Fibroblast of pulmonary artery (primary cell): ENCODE data around the gene APOF.

ENCODE experiments used
- DNase-seq: peaks from one replicate; pipeline ENCODE4 v3.0.0-alpha.2; 2010; ENCODE audit warnings: low read depth
- H3K4me3 ChIP-seq: replicated peaks from 2 replicates; pipeline ENCODE4 v1.5.1; 2011; ENCODE audit warnings: low read depth, mild to moderate bottlenecking, control low read depth, low read length, moderate library complexity
- CTCF ChIP-seq: IDR thresholded peaks from 2 replicates; pipeline ENCODE4 v1.5.1; 2011; ENCODE audit warnings: mild to moderate bottlenecking, control low read depth, low read length, inconsistent platforms; ENCODE audit errors: missing control alignments

APOF gene

DNA sequence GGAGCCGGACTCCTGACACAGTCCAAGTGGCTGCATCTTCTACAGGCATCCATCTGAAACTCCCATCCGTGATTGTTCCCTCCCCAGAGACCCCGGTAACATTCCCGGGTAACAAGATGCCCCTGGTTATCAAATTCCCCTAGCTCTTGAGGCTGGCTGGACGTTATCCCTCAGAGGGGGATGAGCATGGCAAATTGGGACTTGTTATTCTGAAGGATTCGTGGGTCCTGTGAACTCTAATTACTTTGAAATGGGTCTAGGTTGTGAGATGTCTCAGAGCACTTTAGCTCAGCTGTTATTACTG lies 28.2 kb downstream of the APOF start:
- no peak for DNase-seq
- peak overlapping the region; percentile 67 for H3K4me3 ChIP-seq
- no peak for TF ChIP-seq CTCF

DNA sequence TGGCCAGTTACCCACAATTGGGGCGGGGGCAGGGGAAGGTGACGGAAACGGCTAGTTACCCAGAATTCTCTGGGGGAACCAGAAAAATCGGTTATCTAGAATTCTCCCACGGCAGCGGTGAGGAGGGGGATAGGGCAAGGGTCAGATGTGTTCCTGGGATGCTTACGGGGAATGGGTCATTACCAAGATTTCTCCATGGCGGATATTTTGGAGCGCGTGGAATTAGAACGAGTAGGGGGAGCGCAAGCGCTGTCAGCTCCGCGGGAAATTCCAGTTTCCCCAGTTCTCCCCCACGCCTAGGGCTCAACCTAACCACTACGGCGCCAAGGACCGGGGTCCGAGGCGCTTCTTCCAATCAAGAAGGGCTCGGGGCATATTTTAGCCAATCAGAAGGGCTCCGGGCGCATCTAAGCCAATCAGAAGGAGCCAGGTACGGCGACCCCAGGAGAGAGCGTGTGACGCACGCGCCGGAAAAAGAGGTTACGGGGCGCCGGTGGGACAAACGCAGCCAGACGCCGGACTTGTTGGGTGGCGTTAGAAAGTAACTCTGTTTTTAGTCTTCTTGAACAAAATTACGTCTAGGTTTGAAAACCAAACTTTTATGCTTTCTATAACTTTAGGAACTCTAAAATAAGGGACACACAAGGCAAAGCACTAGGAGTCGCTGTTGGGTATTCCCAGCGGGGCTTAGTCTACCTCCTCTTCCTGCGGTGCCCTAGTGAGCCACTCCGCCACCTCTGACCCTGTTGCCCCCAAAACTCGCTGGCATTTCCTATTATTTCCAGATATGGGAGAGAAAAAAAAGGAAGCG lies 28.8 kb downstream of the APOF start, which contains the start of gene PAN2:
Gene PAN2 (minus strand): TSS at position 322 of the 811 bp plus-strand sequence. CDS start 906 bp downstream, outside the sequence.
- H3K4me3 ChIP-seq: peak within 1 kb of the TSS; percentile 67
- TF ChIP-seq CTCF: peak; percentile 63
- DNase-seq: peak; percentile 98

DNA sequence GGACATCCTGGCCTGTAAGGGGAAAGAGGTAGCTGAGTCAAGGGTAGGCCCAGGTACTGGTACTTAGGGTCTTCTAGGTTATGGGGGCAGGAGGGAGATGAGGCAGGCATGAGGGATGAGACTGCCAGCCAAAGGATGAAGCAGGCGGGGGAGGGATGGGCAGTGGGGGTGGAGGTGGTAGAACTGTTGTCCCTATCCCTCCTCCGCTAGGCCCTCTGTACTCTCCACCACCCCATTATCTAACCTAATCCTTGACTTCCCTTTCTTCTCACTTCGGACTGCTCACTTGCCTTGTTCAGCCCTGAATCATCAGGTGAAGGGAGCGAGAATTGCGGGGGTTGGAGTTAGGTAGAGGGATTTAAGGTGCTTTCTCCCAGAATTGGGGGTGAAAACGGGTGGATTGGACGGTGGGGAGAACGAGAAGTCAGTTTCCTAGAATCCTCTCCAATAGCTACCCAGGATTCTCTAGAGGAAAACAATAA lies 29.4 kb downstream of the APOF start:
- TF ChIP-seq CTCF: no peak
- peak overlapping the region; percentile 67 for H3K4me3 ChIP-seq
- no peak for DNase-seq

DNA sequence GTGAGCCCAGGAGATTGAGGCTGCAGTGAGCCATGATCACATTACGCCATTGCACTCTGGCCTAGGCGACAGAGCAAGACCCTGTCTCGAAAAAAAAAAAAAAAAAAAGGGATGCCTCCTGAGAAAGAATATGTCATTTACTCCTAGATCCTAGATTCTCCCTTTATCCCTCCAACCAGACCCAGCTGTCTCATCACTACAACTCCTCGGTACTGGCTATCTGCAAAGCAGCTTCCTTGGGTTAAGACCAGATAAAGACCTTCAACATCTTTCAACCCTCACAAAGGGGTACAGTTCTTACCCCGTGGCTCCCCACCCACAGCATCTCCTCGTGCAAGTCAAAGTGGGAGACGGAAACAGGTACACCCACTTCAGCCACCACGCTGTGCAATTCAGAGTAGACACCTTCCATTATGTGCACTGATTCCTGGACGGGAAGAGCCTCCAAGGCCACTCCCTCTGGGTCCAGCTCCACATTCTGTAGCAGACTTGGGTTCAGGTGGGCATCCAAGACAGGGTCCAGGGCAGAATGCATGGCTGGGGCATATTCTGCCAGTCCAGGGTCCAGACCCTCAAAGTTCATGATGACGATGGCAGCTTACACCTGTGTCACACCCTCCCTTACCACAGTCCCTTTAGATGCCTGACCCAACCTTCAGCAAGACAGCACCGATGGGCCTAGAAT lies 30.0 kb downstream of the APOF start:
- H3K4me3 ChIP-seq: peak overlapping the region; percentile 67
- DNase-seq: no peak
- no peak for TF ChIP-seq CTCF

DNA sequence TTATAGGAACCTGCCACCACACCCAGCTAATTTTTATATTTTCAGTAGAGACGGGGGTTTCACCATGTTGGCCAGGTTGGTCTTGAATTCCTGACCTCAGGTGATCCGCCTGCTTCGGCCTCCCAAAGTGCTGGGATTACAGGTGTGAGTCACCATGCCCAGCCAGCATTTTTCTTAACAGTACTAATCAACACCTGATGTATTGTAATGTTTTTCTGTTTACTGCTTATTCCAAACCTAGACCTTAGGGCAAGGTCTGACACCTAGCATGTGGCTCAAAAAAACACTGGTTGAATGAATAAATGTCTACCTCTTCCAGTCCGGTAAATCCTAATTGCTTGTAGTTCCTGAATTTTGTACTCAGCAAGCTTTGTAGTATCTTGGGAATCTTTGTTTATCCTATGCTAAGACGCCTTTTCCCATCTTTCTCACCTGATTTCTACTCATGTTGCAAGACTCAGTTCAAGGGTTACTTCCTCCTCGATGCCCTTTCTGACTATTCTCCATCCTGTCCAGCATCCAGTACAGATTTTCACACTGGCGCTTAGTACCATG lies 31.6 kb downstream of the APOF start:
- TF ChIP-seq CTCF: no peak
- no peak for DNase-seq
- H3K4me3 ChIP-seq: no peak overlapping the region

GRCh38 chr12:56326533-56326932 lies 36.1 kb downstream of the APOF start:
- TF ChIP-seq CTCF: no peak
- no peak overlapping the region for H3K4me3 ChIP-seq
- no peak for DNase-seq
